Lower lobe of right lung (tissue), 2 donors: ENCODE data around the gene HTRA3. TPM values are rescaled to one million over a fixed set of nuclear protein-coding genes. Genes with fewer than 3 reads are reported as not detected.

Experiments used
- ATAC-seq, 2 donors: fragments of 200-7000 bp; cut with Tn5 transposase; one replicate each; pipeline ENCODE4 v1.9.1; 2020 to 2022; ENCODE audit warnings: mild to moderate bottlenecking in 2 of 2, moderate library complexity in 2 of 2
- DNase-seq: peaks from one replicate; pipeline ENCODE4 v3.0.0-alpha.2; 2020
- H3K27ac ChIP-seq: fragments of 200-600 bp; one replicate; pipeline ENCODE4 v1.8.0; 2022
- H3K27me3 ChIP-seq: fragments of 200-600 bp; one replicate; pipeline ENCODE4 v1.8.0; 2022; ENCODE audit warnings: low read depth
- H3K36me3 ChIP-seq: fragments of 200-600 bp; one replicate; pipeline ENCODE4 v1.8.0; 2022; ENCODE audit warnings: mild to moderate bottlenecking
- H3K4me1 ChIP-seq: fragments of 200-600 bp; one replicate; pipeline ENCODE4 v1.8.0; 2022
- H3K4me3 ChIP-seq: fragments of 200-600 bp; one replicate; pipeline ENCODE4 v1.8.0; 2022; ENCODE audit warnings: mild to moderate bottlenecking
- H3K9me3 ChIP-seq: fragments of 200-600 bp; one replicate; pipeline ENCODE4 v1.8.0; 2022
- intact Hi-C: fragments of 100-400 bp; cut with DNase I; formaldehyde crosslinking; loops from one replicate; pipeline ENCODE4 v1.11.0; 2022
- total RNA-seq: library from RNA; stranded (reverse); fragmentation: NEBNext Ultra II Directional; extraction: Animal tissue kit (Norgen Biotek cat#: 25700); gene quantifications from one replicate; pipeline ENCODE4 v1.2.1, GENCODE V29; 2021
- TF ChIP-seq, protein P1 (sequence below): fragments of 200-600 bp; IDR thresholded peaks from one replicate; pipeline ENCODE4 v1.8.0; 2022; ENCODE audit warnings: antibody characterized with exemption, mild to moderate bottlenecking
- donor health status: DM: no; HTN: yes; CAD: no; lungs with severe emphysema.

The HTRA3 gene
- total RNA-seq, 1 donor from 2014 or later = 15.5 TPM

DNA sequence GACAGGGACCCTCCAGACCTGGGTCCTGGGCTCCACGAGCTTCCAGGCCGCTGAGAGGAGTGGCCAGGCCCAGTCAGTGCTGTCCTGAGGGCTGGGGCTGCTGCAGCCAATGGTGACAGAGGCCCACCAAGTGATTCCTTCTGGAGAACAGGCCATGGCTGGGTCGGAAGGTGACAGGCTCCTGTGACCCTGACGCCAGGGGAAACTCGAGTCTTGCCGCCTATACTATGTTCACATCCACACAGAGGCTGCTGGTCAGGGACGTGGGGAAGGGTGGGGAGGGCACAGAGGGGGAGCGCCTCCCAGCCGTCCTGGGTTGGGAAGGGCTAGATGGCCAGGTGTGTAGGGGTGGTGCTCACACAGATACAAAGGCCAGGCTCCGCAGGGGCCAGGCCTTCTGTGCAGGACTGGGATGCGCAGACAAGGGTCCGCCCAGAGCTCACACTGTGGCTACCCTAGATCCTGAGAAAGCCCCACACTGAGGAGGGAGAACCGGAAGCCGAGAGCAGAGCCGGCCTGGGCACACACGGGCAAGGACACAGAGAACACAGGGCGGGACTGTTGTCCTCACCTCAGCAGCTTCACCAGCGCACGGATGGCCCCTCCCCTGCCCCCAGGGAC is 81.4 kb downstream of the HTRA3 start:
- intact Hi-C loops = no loop called here
- no peak for ATAC-seq
- TF ChIP-seq, protein P1, sequence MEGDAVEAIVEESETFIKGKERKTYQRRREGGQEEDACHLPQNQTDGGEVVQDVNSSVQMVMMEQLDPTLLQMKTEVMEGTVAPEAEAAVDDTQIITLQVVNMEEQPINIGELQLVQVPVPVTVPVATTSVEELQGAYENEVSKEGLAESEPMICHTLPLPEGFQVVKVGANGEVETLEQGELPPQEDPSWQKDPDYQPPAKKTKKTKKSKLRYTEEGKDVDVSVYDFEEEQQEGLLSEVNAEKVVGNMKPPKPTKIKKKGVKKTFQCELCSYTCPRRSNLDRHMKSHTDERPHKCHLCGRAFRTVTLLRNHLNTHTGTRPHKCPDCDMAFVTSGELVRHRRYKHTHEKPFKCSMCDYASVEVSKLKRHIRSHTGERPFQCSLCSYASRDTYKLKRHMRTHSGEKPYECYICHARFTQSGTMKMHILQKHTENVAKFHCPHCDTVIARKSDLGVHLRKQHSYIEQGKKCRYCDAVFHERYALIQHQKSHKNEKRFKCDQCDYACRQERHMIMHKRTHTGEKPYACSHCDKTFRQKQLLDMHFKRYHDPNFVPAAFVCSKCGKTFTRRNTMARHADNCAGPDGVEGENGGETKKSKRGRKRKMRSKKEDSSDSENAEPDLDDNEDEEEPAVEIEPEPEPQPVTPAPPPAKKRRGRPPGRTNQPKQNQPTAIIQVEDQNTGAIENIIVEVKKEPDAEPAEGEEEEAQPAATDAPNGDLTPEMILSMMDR = no peak

DNA sequence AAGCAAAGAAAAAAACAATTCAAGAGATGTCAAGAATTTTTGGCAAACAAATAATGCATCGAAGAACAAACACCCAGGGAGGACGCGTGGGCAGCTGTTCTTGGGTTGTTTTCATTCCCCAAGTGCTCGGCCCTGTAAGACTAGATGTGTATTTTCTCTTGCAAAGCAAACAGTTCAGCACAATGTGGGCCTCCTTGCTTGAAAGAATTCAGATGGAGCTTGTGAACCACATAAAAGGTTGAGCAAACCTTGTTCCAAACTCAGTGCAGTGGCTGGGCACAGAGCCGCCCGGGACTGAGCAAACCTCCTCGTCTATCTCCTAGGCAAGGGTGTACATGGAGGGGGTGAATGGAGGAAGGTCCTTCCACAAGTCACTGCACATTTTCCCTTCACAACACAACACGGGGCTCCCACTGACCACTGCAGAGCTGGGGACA is 82.4 kb downstream of the HTRA3 start:
- TF ChIP-seq, protein P1 = no peak
- H3K27me3 ChIP-seq = no peaks in the 10 kb centered on the region
- intact Hi-C loops = no loop called here
- H3K4me3 ChIP-seq = no peak overlapping the region
- no peaks in the 10 kb centered on the region for H3K36me3 ChIP-seq
- DNase-seq = no peak
- no peaks in the 10 kb centered on the region for H3K9me3 ChIP-seq
- H3K4me1 ChIP-seq = peaks cover 43% of the 10 kb centered on the region
- H3K27ac ChIP-seq = peak overlapping the region; percentile 53
- peak; percentile 69 to 84 for ATAC-seq

More for the DNA sequence above, 81.4 kb downstream of the HTRA3 start:
- Histone ChIP-seq H3K27me3 (no peaks in the 10 kb centered on the region), H3K4me3 (no peak overlapping the region), H3K9me3 (no peaks in the 10 kb centered on the region), H3K36me3 (no peaks in the 10 kb centered on the region), H3K27ac (peak overlapping the region; percentile 53), H3K4me1 (peaks cover 43% of the 10 kb centered on the region)
- no peak for DNase-seq

- H3K27ac ChIP-seq = peak overlapping the region; percentile 53
These were observed 83.0 kb downstream of the HTRA3 start for GRCh38 chr4:8352368-8353157.

GRCh38 chr4:8353158-8353669 is 83.7 kb downstream of the HTRA3 start:
- DNase-seq (no peak), ATAC-seq (no peak)
- intact Hi-C loops = no loop called here
- Histone ChIP-seq H3K27me3 (no peaks in the 10 kb centered on the region), H3K9me3 (no peaks in the 10 kb centered on the region), H3K27ac (peak overlapping the region; percentile 24), H3K4me1 (peaks cover 43% of the 10 kb centered on the region), H3K36me3 (no peaks in the 10 kb centered on the region), H3K4me3 (no peak overlapping the region)
- TF ChIP-seq, protein P1 = no peak

More at GRCh38 chr4:8352368-8353157, 83.0 kb downstream of the HTRA3 start:
- DNase-seq (peak; percentile 64), ATAC-seq (peak; percentile 61 to 66)
- no peaks in the 10 kb centered on the region for H3K36me3 ChIP-seq
- TF ChIP-seq, protein P1 = no peak
- peaks cover 43% of the 10 kb centered on the region for H3K4me1 ChIP-seq
- intact Hi-C loops = no loop called here
- H3K27me3 ChIP-seq = no peaks in the 10 kb centered on the region
- H3K9me3 ChIP-seq = no peaks in the 10 kb centered on the region
- H3K4me3 ChIP-seq = no peak overlapping the region

GRCh38 chr4:8353912-8354453 is 84.4 kb downstream of the HTRA3 start:
- H3K9me3 ChIP-seq = no peaks in the 10 kb centered on the region
- H3K27me3 ChIP-seq = no peaks in the 10 kb centered on the region
- H3K36me3 ChIP-seq = no peaks in the 10 kb centered on the region
- peaks cover 43% of the 10 kb centered on the region for H3K4me1 ChIP-seq
- TF ChIP-seq, protein P1 = no peak
- no peak overlapping the region for H3K27ac ChIP-seq
- intact Hi-C loops = no loop called here
- no peak for ATAC-seq
- no peak for DNase-seq
- H3K4me3 ChIP-seq = no peak overlapping the region
